SH-SY5Y (cell line): ENCODE results near the gene MARCHF10.

Source experiments
- GATA2 ChIP-seq: IDR thresholded peaks from 2 replicates; pipeline ENCODE4 v1.6.1; 2011; ENCODE audit warnings: mild to moderate bottlenecking, low read depth, low read length
- GATA3 ChIP-seq: IDR thresholded peaks from 2 replicates; pipeline ENCODE4 v1.6.1; 2011; ENCODE audit warnings: low read depth, mild to moderate bottlenecking, low read length, moderate library complexity

DNA sequence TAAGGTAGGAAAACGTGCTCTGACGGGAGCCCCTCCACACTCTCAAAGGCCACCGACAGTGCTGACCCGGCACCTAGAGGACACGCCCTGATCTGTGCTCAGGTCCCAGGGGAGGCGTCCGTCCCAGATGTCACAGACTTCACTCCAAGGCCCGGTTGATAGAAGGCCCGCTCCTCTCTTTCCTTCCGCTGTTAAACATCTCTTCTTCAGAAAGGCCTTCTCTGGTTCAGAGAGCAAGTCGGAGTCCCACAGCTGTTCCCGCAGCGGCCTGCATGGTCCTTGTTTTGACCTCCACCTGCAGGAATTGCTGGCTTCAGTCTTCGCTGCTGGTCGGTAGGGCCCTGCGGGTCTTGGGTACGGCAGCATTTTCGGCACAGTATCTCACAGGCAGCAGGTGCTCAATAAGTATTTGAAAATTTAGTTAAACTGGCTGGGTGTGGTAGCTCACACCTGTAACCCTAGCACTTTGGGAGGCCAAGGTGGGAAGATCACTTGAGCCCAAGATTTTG, 92.2 kb downstream of the MARCHF10 start:
- TF ChIP-seq GATA3 (no peak), GATA2 (no peak)
